ENCODE measurements around the gene PDZRN3.
A peak's percentile ranks its signal among the peaks of the same experiment; 100 is the strongest.

PDZRN3 gene

GRCh38 chr3:73513260-73513659, 111.5 kb downstream of the PDZRN3 start:
- no peak for TF ChIP-seq CTCF (IDR thresholded peaks at IDR 0.05)

GRCh38 chr3:73511571-73512525, 112.9 kb downstream of the PDZRN3 start:
- TF ChIP-seq CTCF (IDR thresholded peaks at IDR 0.05): no peak

GRCh38 chr3:73510784-73511183, 114.0 kb downstream of the PDZRN3 start:
- TF ChIP-seq CTCF (IDR thresholded peaks at IDR 0.05): no peak

- TF ChIP-seq CTCF (IDR thresholded peaks at IDR 0.05): no peak
Measured at GRCh38 chr3:73510334-73510733, 114.4 kb downstream of the PDZRN3 start.

GRCh38 chr3:73509816-73510215, 114.9 kb downstream of the PDZRN3 start:
- no peak for TF ChIP-seq CTCF (IDR thresholded peaks at IDR 0.05)

- TF ChIP-seq CTCF (IDR thresholded peaks at IDR 0.05): no peak
Measured at GRCh38 chr3:73509066-73509465, 115.7 kb downstream of the PDZRN3 start.

- peak; percentile 79 for TF ChIP-seq CTCF (IDR thresholded peaks at IDR 0.05)
Measured at GRCh38 chr3:73508330-73508954, 116.3 kb downstream of the PDZRN3 start.
